H9 (cell line): ENCODE data around the gene LAMTOR4. TPM values are rescaled to one million over a fixed set of nuclear protein-coding genes. Genes with fewer than 3 reads are reported as not detected.
A peak's percentile ranks its signal among the peaks of the same experiment; 100 is the strongest.

ENCODE experiments used
- DNase-seq: peaks from one replicate; pipeline ENCODE4 v3.0.0-alpha.2; 2017
- H2AFZ ChIP-seq: one replicate; pipeline ENCODE4 v1.6.1; 2013; ENCODE audit warnings: mild to moderate bottlenecking, low read length, control low read depth, moderate library complexity
- H2AK5ac ChIP-seq: 2 replicates; pipeline ENCODE4 v1.6.1; 2013; ENCODE audit warnings: low read length, control low read depth, mixed read lengths; ENCODE audit not compliant: insufficient read length
- H2BK120ac ChIP-seq: one replicate; pipeline ENCODE4 v1.6.1; 2013; ENCODE audit warnings: low read depth, mild to moderate bottlenecking, low read length, control low read depth, inconsistent platforms; ENCODE audit not compliant: poor library complexity, severe bottlenecking
- H2BK12ac ChIP-seq: 2 replicates; pipeline ENCODE4 v1.6.1; 2013; ENCODE audit warnings: low read length, control low read depth, mixed read lengths, low read depth; ENCODE audit not compliant: insufficient read length
- H2BK15ac ChIP-seq: 2 replicates; pipeline ENCODE4 v1.6.1; 2013; ENCODE audit warnings: low read depth, low read length, control low read depth
- H2BK20ac ChIP-seq: one replicate; pipeline ENCODE4 v1.6.1; 2013; ENCODE audit warnings: low read depth, mild to moderate bottlenecking, low read length, control low read depth, inconsistent platforms; ENCODE audit not compliant: poor library complexity, severe bottlenecking
- H2BK5ac ChIP-seq: 2 replicates; pipeline ENCODE4 v1.6.1; 2013; ENCODE audit warnings: low read length, control low read depth, mixed read lengths; ENCODE audit not compliant: insufficient read length
- H3K14ac ChIP-seq: 2 replicates; pipeline ENCODE4 v1.6.1; 2013; ENCODE audit warnings: low read length, control low read depth; ENCODE audit not compliant: insufficient read depth
- H3K18ac ChIP-seq: 2 replicates; pipeline ENCODE4 v1.6.1; 2013; ENCODE audit warnings: low read depth, mild to moderate bottlenecking, mixed read lengths, low read length, control low read depth; ENCODE audit not compliant: insufficient read length
- H3K23ac ChIP-seq: 2 replicates; pipeline ENCODE4 v1.6.1; 2013; ENCODE audit warnings: low read length, control low read depth, mixed read lengths, low read depth; ENCODE audit not compliant: insufficient read length
- H3K23me2 ChIP-seq: 2 replicates; pipeline ENCODE4 v1.6.1; 2013; ENCODE audit warnings: low read depth, mild to moderate bottlenecking, mixed read lengths, low read length, control low read depth; ENCODE audit not compliant: insufficient read length, poor library complexity, severe bottlenecking
- H3K27ac ChIP-seq: 2 replicates; pipeline ENCODE4 v1.5.1; 2013; ENCODE audit warnings: low read length, control low read depth, mixed read lengths, low read depth; ENCODE audit not compliant: insufficient read length
- H3K27me3 ChIP-seq: 2 replicates; pipeline ENCODE4 v1.6.1; 2013; ENCODE audit warnings: low read length, control low read depth, inconsistent platforms; ENCODE audit not compliant: insufficient read depth
- H3K4ac ChIP-seq: 2 replicates; pipeline ENCODE4 v1.6.1; 2013; ENCODE audit warnings: low read depth, mild to moderate bottlenecking, control low read depth, inconsistent platforms, low read length, moderate library complexity
- H3K4me1 ChIP-seq: 2 replicates; pipeline ENCODE4 v1.6.1; 2013; ENCODE audit warnings: low read length, control low read depth, inconsistent platforms; ENCODE audit not compliant: insufficient read depth
- H3K4me2 ChIP-seq: 2 replicates; pipeline ENCODE4 v1.6.1; 2013; ENCODE audit warnings: low read length, control low read depth, mixed read lengths; ENCODE audit not compliant: insufficient read length, insufficient read depth
- H3K56ac ChIP-seq: 2 replicates; pipeline ENCODE4 v1.6.1; 2013; ENCODE audit warnings: low read depth, mild to moderate bottlenecking, mixed read lengths, low read length, control low read depth; ENCODE audit not compliant: insufficient read length
- H3K79me1 ChIP-seq: 2 replicates; pipeline ENCODE4 v1.6.1; 2013; ENCODE audit warnings: low read depth, mild to moderate bottlenecking, moderate library complexity, low read length, control low read depth, inconsistent platforms; ENCODE audit not compliant: insufficient read depth, poor library complexity, severe bottlenecking
- H3K79me2 ChIP-seq: 2 replicates; pipeline ENCODE4 v1.6.1; 2013; ENCODE audit warnings: low read length, control low read depth, inconsistent platforms; ENCODE audit not compliant: insufficient read depth
- H3K9ac ChIP-seq: 2 replicates; pipeline ENCODE4 v1.6.1; 2013; ENCODE audit warnings: low read length, control low read depth, mixed read lengths; ENCODE audit not compliant: insufficient read length; ENCODE audit errors: extremely low read depth
- H3K9me3 ChIP-seq: one replicate; pipeline ENCODE4 v1.6.1; 2013; ENCODE audit warnings: low read depth, low read length, inconsistent platforms; ENCODE audit not compliant: control insufficient read depth
- H3T11ph ChIP-seq: one replicate; pipeline ENCODE4 v1.6.1; 2013; ENCODE audit warnings: mild to moderate bottlenecking, low read length, control low read depth, inconsistent platforms
- H4K20me1 ChIP-seq: one replicate; pipeline ENCODE4 v1.6.1; 2013; ENCODE audit not compliant: control insufficient read depth, insufficient read length, insufficient read depth
- H4K5ac ChIP-seq: 2 replicates; pipeline ENCODE4 v1.6.1; 2013; ENCODE audit warnings: low read depth, mild to moderate bottlenecking, mixed read lengths, low read length, control low read depth; ENCODE audit not compliant: insufficient read length
- H4K8ac ChIP-seq: replicated peaks from 2 replicates; pipeline ENCODE4 v1.6.1; 2013; ENCODE audit warnings: low read length, control low read depth, mixed read lengths, low read depth; ENCODE audit not compliant: insufficient read length
- H4K91ac ChIP-seq: 2 replicates; pipeline ENCODE4 v1.6.1; 2013; ENCODE audit warnings: low read depth, mild to moderate bottlenecking, moderate library complexity, mixed read lengths, low read length, control low read depth; ENCODE audit not compliant: insufficient read length
- H3K27ac Mint-ChIP-seq, 3 experiments: 2 replicates in 2 of 3; 3 replicates in 1 of 3; pipeline ENCODE4 v1.8.0; 2020 to 2021; ENCODE audit warnings: mixed read lengths in 3 of 3, mild to moderate bottlenecking in 1 of 3, moderate library complexity in 1 of 3
- H3K27me3 Mint-ChIP-seq: 2 replicates; pipeline ENCODE4 v1.8.0; 2021; ENCODE audit warnings: low read depth, mild to moderate bottlenecking, moderate library complexity, mixed read lengths
- H3K36me3 Mint-ChIP-seq, 3 experiments: 2 replicates in 2 of 3; 3 replicates in 1 of 3; pipeline ENCODE4 v1.8.0; 2020 to 2021; ENCODE audit warnings: low read depth in 3 of 3, mixed read lengths in 3 of 3; ENCODE audit not compliant: insufficient read depth in 1 of 3
- H3K4me1 Mint-ChIP-seq, 2 experiments: 2 replicates each; pipeline ENCODE4 v1.8.0; 2020; ENCODE audit warnings: mixed read lengths in 2 of 2
- H3K4me3 Mint-ChIP-seq, 2 experiments: 2 replicates in 1 of 2; 3 replicates in 1 of 2; pipeline ENCODE4 v1.8.0; 2020 to 2021; ENCODE audit warnings: mild to moderate bottlenecking in 2 of 2, mixed read lengths in 2 of 2, moderate library complexity in 1 of 2
- H3K9me3 Mint-ChIP-seq, 2 experiments: 2 replicates in 1 of 2; 3 replicates in 1 of 2; pipeline ENCODE4 v1.8.0; 2020; ENCODE audit warnings: mild to moderate bottlenecking in 2 of 2, mixed read lengths in 2 of 2, moderate library complexity in 1 of 2
- WGBS: extraction: QIAGEN DNeasy Blood & Tissue Kit; methylation state at CpG from one replicate; pipeline ENCODE4 v1.1.7; 2013; ENCODE audit warnings: missing lambda C conversion rate, low lambda C conversion rate, mixed read lengths; ENCODE audit not compliant: insufficient read length; ENCODE audit errors: extremely low coverage; 5-methylcytosine and 5-hydroxymethylcytosine counted together
- total RNA-seq: library from RNA; stranded (reverse); gene quantifications from 2 replicates; pipeline ENCODE4 v1.2.1, GENCODE V29; 2021
- TF ChIP-seq, protein P1 (sequence below): fragments of 200-600 bp; sonication (generic); conservative IDR thresholded peaks from 3 replicates; pipeline ENCODE4 v1.8.0; 2021; ENCODE audit warnings: antibody characterized with exemption, mild to moderate bottlenecking

Gene LAMTOR4
- total RNA-seq, 1 experiment from 2014 or later: 179 TPM

DNA sequence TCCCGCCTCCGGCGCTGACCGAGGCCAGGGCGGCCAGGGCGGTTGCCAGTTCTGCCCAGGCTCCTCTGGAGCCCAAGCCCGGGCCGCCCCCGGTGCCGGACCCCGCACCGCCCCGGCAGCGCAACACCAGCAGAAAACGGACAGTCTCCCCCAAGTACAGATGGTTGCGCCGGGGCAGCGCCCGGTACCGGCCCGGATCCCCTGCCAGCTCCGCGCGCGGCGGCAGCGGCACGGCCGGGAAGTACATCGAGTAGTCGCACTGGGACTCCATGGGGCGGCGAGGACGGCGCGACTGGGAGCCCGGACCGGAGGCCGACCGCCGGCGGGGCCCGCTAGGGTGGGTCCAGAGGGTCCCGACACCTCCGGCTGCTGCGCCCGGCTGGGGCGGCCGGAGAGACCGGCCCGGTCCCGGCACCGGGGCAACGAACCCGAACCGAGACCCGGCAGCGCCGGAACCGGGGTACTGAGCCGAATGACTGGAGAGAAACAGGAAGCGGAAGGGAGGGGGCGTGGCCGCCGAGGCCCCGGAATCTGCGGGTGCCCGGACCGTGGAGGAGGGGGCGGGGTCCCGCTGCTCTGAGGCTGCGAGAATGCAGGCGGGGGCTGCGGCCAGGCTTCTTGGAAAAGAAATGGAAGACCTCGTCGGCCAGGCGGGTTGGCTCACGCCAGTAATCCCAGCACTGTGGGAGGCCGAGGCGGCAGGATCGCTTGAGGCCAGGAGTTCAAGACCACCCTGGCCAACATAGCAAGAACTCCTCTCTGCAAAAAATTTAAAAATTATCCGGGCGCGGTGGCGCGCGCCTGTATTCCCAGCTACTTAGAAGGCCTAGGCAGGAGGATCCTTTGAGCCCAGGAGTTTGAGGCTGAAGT lies 9.7 kb downstream of the LAMTOR4 start, which contains the start of gene TRAPPC14:
Gene TRAPPC14 (minus strand): TSS at position 495 of the 870 bp plus-strand sequence. CDS start 224 bp downstream, at position 271.
- Histone ChIP-seq H3K27me3 (no peaks in the 10 kb centered on the region), H3K14ac (peak within 1 kb of the TSS; percentile 46; the same call in 1 of the 2 replicates), H2BK120ac (no peak within 1 kb of the TSS), H4K20me1 (no peaks in the 10 kb centered on the region), H3K23ac (no peak within 1 kb of the TSS), H3T11ph (no peak within 1 kb of the TSS), H2BK5ac (no peak within 1 kb of the TSS), H4K8ac (no peak within 1 kb of the TSS), H3K4me1 (no peaks in the 10 kb centered on the region; the same call in 1 of the 2 replicates), H3K27ac (no peak within 1 kb of the TSS), H2AK5ac (no peak within 1 kb of the TSS), H4K91ac (no peak within 1 kb of the TSS), H3K79me2 (no peaks in the 10 kb centered on the region), H3K4ac (no peak within 1 kb of the TSS), H4K5ac (no peak within 1 kb of the TSS), H3K56ac (no peak within 1 kb of the TSS), H3K79me1 (peaks cover 2% of the 10 kb centered on the region), H3K9me3 (no peaks in the 10 kb centered on the region), H3K9ac (peak within 1 kb of the TSS; percentile 68), H2AFZ (no peak within 1 kb of the TSS), H3K18ac (no peak within 1 kb of the TSS), H2BK20ac (no peak within 1 kb of the TSS), H2BK12ac (no peak within 1 kb of the TSS), H2BK15ac (no peak within 1 kb of the TSS), H3K4me2 (peak within 1 kb of the TSS; percentile 92), H3K23me2 (peaks cover 10% of the 10 kb centered on the region)
- Mint-ChIP-seq H3K27me3 (no peaks in the 10 kb centered on the region; the same call in 1 of the 2 replicates), H3K36me3 (peaks cover 16 to 36% (median 36%) of the 10 kb centered on the region in 3 experiments; a peak in 6 of 7 replicates), H3K4me3 (peak within 1 kb of the TSS; percentile 75 to 83), H3K4me1 (peaks cover 16 to 32% of the 10 kb centered on the region in 2 experiments), H3K27ac (peak within 1 kb of the TSS; percentile 59 to 92 (median 64); a peak in 4 of 7 replicates), H3K9me3 (no peaks in the 10 kb centered on the region)
- TF ChIP-seq, protein P1, sequence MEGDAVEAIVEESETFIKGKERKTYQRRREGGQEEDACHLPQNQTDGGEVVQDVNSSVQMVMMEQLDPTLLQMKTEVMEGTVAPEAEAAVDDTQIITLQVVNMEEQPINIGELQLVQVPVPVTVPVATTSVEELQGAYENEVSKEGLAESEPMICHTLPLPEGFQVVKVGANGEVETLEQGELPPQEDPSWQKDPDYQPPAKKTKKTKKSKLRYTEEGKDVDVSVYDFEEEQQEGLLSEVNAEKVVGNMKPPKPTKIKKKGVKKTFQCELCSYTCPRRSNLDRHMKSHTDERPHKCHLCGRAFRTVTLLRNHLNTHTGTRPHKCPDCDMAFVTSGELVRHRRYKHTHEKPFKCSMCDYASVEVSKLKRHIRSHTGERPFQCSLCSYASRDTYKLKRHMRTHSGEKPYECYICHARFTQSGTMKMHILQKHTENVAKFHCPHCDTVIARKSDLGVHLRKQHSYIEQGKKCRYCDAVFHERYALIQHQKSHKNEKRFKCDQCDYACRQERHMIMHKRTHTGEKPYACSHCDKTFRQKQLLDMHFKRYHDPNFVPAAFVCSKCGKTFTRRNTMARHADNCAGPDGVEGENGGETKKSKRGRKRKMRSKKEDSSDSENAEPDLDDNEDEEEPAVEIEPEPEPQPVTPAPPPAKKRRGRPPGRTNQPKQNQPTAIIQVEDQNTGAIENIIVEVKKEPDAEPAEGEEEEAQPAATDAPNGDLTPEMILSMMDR: no peak
- DNase-seq: peak; percentile 94
- no CpG with 5 or more reads among the region's 87 CpGs for WGBS
